Stimulated activated CD4-positive, alpha-beta T cell treated with anti-CD3 and anti-CD28 coated beads, Interleukin-1b, Interleukin-23, amount 100 ng/mL, for 4 hours (primary cell): ENCODE results near the gene GHRH.

Experiments used
- DNase-seq, 2 donors: peaks; one replicate each; pipeline ENCODE4 v3.0.0-alpha.2; 2020; ENCODE audit warnings: low read depth in 2 of 2

Gene GHRH

DNA sequence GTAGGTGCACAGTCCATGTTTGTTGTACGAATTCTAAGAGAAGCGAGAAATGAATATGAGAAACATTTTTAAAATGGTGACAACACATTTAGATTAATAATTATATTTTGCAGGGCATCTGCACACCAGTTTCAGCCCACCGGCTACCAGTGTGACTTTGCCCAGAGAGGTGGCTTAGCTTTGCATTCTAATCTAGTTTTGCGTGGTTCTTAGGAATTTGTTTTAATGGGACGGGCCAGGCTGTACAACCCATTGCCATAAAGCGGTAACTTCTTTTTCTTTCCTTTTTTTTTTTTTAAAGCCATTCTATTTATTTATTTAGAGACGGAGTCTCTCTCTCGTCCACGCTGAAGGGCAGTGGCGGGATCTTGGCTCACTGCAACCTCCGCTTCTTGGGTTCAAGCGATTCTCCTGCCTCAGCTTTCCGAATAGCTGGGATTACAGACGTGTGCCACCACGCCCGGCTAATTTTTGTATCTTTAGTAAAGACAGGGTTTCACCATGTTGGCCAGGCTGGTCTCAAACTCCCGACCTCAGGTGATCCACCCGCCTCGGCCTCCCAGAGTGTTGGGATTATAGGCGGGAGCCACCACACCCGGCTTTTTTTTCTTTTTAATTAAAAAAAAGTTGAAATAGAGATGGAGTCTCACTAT lies 28.7 kb upstream of the GHRH start:
- no peak for DNase-seq

DNA sequence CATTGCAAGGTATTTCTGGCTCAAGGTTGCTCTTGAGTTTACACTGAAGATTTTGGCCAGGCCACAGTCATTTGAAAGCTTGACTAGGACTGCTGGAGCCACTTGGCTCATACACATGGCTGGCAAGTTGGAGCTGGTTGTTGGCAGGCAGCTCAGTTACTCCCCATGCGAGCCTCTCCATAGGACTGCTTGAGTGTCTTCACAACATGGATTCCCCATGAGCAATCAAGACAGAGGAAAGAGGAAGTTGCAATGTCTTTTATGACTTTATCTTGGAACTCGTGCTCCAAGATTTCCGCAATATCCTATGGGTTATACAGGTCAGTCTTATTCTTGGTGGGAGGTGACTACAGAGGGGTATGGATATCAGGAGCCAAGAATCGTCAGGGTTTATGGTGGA lies 26.5 kb upstream of the GHRH start:
- DNase-seq: no peak

DNA sequence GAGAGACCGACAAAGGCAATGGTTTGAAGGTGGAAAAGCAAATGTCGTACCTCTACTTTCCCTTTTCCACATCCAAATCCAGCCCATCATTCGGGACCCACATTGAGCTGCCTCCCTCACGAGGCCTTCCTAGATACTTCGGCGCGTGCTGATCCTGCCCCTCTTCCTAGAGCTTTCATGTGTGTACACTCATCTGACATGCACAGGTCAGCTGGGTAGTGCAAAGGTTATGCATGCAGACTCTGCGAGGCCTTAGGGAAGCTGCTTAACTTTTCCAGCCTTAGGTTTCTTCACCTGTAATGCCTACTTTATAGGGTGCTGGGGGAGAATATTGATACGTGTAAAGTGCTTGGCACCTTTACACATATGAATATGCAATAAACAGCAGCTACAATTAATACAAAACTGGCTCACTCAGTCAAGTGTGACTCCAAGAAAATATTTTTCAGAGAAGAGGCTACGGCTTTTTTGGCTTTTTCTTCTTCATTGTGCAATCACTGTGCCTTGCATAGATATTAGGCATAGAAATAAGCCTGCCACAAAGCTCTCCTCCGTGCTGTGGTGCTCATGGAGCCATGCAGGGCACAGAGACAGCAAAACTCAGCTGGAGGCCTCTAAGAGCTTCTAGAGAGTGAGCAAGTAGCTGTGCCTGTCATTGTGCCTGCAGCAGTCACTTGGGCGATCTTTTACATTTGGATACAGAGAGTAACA lies 24.2 kb upstream of the GHRH start:
- no peak for DNase-seq

DNA sequence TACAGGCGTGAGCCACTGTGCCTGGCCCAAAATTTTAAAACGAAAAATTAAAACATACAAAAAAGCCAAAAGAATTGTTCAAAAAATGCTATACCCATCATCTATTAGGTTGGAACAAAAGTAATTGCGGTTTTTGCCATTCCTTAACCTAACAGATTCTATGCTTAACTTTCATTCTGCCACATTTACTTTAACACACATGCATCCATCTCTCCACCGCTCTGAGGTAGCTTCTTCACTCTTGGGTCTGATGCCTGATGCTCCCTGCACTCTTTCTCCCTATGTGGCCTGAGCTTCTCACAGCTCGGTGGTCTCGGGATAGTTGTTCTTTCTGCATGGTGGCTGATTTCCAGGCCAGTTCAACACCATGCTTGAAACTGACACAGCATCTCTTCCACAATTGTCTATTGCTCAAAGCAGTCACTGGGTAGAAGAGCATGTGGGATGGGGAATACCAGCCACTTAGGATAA lies 23.1 kb upstream of the GHRH start:
- DNase-seq: no peak

DNA sequence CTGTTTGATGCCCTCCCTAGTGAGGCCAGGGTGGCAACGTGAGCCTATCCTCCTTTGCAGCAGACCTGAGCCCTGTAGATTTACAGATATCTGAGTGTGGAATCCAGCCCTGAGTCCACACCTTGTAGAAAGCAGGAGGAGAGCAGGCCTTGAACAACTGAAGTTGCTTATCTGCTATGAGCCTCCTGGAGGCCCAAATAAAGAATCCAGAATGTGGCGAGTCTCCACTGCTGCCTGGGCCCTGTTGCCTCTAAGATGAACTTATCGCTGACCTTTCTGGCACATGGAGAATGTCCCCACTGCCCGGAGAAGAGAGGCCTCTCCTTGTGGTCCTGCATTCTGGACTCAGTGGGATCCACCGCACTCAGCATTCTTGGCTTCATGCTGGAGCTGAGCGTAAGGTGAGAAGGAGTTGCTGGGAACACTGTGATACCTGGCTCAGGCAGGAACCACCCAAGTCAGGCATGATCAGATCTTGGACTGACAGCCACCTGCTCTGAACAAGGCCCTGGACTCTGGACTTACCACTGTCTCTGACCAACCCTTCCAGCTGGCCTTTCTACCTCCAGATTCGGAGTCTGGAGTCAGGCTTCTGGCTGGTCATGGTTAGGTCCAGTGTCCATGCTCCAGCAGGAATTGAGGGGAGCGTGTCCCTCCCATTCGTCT lies 22.0 kb upstream of the GHRH start:
- no peak for DNase-seq

DNA sequence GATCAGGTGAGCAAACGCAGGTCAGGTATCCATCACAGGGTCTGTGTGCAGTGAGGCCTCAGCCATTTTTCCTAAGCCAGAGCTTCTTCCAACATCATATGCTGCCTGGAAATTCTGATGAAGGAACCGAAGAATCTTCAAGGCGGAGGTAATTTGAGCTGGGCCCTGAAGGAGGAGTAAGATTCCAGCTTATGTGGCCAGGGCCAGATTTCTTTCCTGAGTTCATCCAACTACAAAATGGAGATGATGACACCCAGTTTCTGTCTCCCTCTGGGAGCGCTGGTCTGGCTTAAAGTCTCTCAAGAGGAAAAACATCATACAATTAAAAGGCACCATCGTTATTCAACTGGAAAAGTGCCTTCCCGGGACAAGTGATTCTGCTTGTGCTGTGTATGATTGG lies 20.9 kb upstream of the GHRH start:
- DNase-seq: no peak

DNA sequence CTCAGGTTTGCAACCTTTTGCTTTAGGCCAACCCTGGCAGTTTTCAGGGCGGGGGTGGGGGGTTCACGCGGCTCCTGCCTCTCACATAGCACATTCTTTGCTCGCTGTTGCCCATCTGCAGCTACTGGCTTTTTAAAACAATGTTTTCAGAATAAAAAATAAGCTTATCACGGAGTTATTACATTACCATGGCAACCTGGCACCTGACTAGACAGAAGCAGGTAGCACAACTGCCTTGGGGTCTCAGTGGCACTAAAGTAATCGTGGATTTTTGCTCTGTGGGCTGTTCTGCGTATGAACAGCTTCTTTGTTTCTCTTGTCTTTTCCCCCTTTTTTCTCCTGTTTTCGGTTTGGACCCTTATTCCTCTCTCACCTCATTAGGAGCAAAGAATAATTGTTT lies 18.8 kb upstream of the GHRH start:
- no peak for DNase-seq

DNA sequence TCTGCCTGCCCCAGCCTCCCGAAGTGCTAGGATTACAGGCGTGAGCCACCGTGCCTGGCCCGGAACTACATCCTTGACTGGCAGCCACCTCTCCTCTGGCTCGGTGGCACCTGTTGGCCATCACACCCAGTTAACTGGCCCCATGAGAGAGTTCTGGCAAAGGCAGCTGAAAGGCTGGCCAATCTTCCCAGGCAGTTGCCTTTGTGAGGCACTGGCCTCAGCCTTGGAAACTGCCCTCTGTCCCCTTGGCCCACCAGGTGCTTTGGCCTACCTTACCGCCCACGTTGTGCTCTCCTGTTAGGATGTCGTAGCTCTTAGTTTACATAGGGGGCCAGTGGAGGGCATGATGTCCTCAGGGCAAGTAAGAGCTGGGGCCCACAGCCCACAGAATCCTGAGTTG lies 18.2 kb upstream of the GHRH start:
- no peak for DNase-seq

DNA sequence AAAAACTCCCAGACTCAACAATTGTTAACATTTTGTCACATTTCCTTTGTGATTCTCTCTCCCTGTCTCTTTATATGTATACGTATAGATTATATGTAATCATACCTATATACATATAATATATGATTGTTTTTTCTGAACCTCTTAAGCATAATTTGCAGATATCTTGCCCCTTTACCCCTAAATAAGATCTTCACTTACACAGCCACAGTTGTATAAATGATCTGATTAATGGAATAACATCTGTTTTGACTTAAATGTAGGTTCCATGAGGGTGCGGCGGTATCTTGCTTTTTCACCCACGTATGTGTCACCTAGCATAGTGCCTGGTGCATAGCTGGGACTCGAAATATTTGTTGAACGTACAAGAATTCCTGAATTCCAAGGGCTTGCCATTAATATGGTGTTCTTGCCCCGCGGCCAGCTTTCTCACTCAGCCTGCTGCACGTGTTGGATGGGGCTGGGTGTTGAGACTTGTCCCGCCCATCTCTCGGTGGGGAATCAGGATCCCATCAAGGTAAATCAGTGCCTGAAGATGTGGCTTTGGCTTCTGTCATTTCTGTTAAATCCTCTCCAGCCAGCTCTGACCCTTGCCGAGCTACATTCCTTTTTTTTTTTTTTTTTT lies 17.5 kb upstream of the GHRH start:
- DNase-seq: no peak

DNA sequence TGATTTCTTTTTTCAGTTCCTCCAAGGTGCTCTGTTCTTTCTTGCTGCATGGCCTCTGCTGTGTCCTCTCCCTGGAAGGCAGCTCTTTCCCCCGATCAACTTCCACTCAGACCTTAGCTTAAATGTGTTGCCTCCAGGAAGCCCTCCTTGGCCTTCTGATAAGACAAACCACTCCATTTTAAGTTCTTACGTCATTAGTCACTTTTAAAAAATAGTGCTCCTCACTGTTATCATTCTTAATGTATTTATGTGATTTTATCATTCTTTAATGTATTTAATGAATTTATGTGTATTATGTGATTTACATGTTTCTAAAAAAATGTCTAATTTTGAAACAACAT lies 15.6 kb upstream of the GHRH start:
- DNase-seq: no peak

DNA sequence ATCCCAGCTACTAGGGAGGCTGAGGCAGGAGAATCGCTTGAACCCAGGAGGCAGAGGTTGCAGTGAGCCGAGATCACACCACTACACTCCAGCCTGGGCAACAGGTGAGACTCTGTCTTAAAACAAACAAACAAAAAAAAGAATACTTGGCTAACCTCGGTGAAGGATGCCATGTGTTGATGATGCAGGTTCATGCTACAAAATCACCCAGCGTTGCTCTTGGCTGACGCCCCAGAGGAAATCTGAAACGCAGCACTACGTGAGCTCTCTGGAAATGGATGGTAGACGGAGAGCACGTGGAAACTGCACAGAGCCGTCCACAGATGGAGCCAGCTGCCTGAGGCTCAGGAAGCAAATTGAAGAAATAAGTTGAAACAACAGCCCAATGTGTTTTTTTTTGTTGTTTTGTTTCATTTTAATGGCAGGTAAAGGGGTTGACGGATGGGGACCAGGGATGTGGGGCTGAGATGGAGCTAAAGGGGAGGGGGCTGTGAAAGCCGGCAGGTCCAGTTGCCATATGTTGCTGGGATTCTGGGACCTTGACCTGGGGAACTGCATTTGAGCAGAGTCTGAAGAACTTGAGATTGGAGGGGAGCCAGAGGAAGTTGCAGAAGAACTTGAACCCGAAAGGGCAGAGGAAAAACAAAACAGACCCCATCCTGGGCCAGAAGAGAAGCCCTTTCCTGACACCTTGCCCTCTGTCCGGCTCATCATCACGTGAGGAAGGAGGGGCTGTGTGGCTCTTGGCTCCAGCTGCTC lies 15.1 kb upstream of the GHRH start:
- DNase-seq: no peak

DNA sequence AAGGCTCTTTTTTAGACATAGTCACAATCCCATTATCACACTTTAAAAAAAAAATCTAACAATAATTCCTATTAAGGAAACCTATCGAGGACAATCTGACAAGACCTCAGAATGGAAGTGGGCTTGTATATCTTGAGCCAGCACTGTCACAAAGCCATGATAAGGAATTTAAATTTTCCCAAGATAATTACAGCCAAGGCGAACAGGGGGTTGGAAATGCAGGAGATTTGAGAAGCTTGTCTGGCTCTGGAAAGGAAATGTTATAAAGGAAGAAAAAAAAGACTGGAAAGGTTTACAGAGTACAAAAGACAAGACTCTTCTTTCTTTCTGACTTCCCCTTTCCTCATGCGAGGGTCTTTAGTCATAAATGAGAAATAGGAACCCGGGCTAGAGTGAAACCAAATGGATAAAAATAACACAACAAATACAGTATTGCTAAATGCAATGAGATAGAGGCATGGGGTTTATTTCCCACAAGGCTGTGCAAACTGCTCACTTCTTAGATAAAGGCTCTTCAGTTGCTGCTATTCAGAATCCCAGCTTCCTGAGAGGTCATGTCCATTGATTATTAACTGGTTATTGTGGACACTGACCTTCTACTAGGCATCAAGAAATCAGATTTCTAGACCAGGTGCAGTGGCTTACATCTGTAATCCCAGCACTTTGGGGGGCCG lies 13.4 kb upstream of the GHRH start:
- no peak for DNase-seq

DNA sequence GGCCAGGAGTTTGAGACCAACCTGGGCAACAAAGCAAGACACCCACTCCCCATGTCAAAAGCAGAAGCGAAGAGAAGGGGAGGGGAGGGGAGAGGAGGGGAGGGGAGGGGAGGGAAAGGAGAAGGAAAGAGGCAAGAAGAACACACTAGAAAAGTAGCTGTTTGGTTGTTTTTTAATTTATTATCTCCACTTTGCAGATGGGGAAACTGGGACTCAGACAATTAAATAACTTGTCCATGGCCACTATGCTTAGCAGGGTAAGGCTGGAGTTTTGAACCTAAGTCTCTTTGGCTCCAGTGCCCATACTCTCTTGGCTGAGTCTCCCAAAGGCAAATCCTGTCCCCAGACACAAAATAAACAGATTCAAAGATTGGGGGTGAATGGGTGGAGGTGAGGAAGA lies 12.4 kb upstream of the GHRH start:
- no peak for DNase-seq

DNA sequence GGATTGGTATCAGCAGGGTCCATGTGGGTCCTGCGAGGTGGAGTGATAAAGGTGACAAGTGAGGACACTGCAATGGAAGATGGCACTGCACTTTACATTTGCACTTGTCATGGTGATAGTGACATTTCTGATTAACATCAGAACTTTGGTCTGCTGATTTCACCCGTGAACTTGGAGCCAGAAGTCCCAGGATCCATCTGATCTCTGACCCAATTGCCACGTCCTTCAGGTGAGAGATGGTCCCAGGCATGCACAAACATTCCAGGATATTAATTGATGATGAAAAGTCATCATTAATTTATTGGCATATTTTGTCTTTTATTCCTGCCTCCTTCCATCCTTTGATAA lies 9.8 kb upstream of the GHRH start:
- DNase-seq: no peak

DNA sequence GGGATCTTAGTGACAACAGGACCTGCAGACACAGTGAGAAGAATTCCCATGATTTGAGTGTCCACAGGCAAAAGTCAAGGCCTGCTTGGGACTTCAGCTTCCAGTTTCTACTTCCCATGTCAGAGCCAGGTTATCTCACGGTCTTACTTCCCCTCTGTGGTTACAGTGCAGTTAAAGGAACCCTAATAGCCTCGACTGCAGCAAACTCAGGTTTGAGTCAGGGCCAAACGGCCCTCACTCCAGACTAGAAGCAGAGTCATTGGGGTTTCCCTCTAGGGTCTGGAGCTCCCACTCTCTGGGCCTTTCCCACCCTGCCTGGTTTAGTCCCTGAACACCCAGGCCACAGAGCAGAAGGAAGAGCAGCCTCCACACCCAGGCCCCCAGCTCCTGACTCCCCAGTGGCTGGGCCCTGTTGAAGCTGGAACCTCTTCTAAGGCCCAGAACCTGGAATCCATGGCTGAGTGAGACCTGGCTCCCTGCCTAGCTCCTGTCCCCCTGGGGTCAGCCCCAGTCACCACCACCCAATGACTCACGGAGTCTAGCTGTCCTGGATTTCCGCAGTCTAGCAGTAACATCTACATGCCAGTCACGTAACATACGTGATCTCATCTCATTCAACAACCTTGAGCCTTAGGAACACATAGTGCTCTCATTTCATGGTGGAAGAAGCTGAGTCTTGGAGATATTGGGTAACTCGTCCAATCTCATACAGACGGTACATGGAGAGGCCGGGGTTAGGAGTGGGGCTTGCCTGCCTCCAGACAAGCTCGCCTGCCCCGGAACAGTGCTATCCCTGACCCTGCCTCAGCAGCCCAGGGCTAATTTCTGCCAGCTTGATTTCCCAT lies 9.2 kb upstream of the GHRH start:
- DNase-seq: no peak

DNA sequence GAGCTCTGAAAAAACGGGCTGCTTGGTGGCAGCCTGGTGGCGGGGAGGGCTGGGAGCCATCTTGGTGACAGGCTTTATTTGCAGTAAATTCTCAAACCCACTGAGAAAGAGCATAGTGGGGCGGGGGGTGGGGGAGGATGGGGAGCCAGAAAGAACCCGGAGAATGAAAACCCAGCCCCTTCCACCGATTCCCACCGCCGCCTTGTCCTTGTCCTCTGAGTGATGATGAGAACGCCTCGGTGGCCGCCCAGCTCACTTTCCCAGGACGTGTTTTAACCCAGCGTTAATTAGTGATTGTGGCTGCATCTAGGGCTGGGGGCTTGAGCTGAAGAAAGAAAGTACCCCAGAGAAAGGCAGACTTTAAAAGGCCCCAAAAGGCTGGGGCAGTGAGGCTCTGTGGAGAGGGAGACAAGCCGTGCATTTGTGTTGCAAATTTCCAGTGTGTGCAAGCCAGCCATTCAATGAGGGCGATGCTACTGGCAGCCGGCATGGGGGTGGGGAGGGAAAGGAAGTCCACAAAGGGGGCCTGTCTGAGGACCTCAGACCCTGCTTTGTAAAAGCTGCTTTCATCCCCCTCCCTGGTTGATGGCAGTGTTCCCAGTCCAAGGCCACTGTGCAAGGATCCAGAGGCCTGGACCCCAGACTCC lies 6.2 kb upstream of the GHRH start:
- DNase-seq: no peak

DNA sequence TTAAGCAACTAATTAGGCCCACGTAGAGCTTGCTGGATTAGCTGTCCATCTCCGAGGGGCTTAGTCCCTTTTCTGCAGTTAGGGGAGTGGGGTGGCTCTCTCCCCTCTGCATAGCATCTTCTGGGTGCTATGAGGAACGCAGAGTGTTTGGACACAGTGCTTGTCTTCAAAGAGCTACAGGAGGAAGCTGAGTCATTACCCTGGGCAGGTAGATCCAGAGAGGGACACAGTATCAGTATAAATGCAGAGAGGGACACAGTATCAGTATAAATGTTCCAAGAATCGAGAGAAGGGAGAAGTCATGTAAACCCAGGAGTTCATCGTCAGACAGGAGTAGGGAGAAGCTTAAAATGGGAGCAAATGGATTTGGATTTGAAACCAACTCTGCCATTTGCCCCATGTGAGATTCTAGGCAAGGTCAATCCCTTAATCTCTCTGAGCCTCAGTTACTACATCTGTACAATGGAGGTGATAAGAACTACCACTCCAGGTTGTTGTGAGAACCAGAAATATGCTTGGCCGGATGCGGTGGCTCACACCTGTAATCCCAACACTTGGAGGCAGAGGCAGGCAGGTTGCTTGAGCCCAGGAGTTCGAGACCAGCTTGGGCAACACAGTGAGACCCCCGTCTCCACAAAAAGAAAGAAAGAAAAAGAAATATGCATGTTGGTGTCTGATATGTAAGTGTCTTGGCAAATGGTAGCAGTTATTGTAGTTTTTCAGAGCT lies 5.5 kb upstream of the GHRH start:
- no peak for DNase-seq

DNA sequence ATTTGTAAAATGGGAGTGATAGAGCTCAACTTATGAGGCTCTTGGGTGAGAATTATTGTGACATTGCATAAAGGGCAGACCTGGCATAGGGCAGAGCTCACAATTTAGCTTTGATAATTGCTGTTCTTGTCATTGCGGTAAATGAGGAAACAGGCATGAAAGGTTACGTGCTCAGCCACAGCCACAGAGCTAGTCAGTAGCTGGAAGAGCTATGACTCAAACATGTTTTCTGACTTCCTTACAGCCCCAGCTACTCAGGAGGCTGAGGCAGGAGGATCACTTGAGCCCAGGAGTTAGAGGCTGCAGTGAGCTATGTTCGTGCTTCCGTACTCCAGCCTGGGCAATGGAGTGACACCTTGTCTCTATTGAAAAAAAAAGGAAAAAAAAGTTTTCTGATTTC lies 3.5 kb upstream of the GHRH start:
- DNase-seq: no peak

DNA sequence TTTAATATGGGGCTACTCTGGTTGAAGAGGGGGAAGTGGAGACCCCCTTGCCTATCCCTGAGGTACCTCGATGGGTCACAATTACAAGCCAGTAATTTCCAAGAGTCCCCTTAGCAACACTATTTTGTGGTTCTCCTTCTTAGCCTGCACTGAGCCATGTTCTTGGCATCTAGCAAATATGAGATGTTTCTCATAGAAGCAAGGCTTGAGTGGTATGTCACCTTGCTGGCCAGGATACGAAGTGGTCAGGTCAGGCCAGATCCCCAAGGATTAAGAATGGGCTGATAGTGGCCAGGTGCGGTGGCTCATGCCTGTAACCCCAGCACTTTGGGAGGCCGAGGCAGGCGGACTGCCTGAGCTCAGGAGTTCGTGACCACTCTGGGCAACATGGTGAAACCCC lies 2.1 kb upstream of the GHRH start:
- no peak for DNase-seq

DNA sequence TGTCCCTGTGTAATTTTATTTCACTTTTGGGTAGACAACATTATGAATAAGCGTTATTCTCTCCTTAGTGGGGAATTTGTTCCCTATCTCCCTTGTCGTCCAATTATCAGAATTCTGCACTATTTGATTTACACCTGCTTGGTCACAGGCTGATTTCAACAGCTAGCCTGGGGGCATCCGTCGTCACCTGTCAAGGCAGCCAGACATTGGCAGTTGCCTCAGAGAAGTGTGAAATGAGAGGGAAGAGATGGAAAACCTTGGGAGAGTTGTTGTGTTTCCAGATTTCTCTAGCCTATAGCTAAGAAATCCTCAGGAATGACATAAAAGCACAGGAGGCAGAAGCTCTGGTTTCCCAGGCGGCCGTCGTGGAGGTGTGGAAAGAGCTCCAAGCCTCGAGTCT lies 891 bp upstream of the GHRH start:
- DNase-seq: no peak
